NCI-H187 treated with DMSO at 0.1 percent for 48 hours (cell line): ENCODE results near the gene TMEM40.
A peak's percentile ranks its signal among the peaks of the same experiment; 100 is the strongest.
"Not testable (repeated sequence)": the region's sequence is repeated elsewhere in the genome, so short reads cannot be mapped to it uniquely, and the experiment has no call there.

ENCODE experiments used
- DNase-seq: peaks from one replicate; lab custom pipeline; 2025; lab: John Stamatoyannopoulos, UW

The TMEM40 gene

DNA sequence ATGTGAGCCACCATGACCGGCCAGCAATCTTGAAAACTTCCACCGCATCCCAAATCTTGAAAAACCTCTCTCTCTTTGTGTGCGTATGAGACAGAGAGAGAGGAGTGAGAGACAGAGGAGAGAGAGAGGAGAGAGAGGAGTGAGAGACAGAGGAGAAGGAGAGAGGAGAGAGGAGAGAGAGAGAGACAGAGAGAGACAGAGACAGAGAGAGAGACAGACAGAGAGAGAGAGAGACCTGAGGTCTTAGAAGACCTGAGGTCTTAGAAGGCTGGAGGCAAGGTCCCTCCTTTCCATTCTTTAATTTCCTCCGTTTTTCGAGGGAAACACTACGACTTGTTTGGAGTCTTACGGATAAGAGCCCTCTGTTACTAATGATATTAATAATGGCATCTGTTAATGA lies 39.5 kb downstream of the TMEM40 start:
- DNase-seq = no peak

DNA sequence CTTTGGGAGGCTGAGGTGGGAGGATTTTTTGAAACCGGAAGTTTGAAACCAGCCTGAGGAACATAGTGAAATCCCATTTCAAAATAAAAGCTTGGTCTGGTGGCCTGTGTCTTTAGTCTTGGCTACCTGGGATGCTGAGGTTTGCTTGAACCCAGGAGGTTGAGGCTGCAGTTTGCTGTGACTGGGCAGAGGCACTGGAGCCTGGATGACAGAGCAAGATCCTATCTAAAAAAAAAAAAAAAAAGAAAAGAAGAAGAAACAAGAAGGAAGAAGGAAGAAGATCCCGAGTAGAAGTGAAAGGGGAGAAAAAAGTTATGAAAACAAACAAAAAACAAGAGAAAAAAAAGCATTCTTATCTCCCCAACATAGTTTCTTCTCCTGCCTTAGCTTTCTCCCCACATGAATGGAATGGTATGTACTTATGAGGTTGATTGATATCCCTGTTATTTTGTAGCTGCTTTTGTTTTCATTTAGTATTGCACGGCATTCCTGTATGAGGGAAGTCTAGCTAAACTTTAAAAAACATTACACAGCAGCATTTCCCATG lies 42.4 kb downstream of the TMEM40 start:
- no peak for DNase-seq

DNA sequence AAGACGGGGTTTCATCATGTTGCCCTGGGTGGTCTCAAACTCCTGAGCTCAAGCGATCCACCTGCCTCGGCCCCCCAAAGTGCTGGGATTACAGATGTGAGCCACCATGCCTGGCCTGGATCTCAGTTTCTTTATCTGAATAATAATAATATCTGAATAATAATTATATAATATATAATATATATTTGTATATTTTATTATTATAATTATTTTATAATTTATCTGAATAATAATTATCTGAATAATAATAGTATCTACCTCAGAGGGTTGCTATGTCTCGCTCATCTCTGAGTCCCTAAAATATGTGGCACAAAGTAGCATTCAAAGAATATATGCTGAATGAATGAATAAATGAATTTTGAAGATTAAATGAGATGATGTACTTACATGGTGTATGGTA lies 44.8 kb downstream of the TMEM40 start:
- no peak for DNase-seq

DNA sequence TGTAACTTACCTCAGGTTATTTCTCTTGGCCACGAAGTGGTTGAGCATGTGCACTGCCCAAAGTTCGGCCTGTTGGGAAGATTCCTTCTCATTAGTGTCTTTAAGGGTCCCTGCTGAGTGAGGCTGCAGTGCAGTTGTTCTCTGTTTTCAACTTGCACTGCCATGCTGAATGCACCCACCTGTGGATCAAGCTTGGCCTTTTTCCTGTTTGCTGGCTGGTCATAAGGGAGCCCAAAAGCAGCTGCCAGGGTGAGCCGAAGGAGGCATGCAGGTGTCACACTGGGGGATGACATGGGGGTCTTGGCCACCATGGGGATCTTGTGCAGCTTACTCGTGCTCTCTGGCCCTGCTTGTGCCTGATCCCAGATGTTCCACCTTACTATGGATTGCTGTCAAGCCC lies 49.0 kb downstream of the TMEM40 start:
- no peak for DNase-seq

DNA sequence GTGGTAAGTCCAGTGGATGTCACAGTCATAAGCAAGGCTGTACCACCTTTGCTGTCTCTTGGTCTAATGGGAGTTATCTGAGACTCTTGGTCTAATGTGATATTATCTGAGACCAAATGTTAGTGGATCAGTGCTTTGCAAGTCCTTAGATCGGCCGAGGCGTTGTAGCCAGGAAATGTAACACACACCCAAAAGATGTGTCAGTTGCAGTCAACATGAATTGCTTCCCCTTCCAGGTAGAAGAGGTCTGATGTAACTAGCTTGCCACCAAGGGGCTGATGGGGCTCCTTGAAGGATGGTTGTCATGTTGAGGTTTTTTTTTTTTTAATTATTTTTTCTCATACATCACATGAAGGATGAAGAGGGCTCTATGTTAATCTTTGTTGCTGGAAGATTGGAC lies 49.7 kb downstream of the TMEM40 start:
- DNase-seq = no peak

DNA sequence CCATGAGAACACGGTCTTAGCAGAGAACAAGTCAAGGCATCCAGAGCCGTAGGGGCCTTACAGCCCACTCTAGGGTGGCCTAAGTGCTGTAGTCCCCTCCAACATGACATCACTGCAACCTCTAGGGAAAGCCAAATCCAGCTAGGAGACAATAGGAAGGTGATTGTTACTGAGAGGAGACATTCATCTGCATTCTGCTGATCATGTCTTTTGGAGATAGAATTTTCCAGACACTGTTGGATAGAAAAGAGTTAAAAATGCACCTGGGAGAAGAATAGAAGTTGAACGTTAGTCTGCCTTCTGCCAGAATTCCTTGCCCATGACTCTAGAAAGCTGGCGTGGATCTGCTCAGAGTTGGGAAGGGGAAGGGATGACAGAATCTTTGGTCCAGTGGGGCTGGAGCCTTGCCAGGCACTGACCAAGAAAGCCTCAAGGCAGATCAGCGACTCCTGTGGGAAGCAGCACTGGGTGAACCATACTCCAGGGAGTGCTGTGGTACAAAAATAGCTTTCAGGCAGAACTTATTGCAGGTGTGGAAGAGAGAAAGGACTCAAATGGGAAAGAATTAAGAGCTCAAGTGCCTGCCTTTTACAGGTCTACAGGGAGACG lies 50.4 kb downstream of the TMEM40 start:
- DNase-seq = peak; percentile 9

DNA sequence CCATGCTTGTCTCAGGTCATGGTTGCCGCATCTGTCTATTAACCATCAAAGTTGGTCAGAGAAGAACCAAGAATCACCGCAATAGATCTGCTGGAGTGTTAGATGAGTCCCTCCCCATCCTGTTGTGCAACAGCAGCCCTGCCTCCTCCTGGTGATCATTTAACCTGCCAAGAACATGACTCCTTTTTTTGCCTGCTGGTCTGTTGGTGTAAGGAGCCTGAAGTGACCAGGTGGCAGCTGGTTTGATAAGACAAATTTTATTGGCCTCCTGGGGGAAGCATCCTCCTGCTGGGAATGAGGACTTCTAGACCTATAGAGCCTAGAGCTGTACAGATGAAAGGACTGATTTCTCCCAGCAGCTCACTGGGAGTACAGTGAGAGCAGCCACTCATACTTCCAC lies 51.6 kb downstream of the TMEM40 start:
- DNase-seq = peak; percentile 9

DNA sequence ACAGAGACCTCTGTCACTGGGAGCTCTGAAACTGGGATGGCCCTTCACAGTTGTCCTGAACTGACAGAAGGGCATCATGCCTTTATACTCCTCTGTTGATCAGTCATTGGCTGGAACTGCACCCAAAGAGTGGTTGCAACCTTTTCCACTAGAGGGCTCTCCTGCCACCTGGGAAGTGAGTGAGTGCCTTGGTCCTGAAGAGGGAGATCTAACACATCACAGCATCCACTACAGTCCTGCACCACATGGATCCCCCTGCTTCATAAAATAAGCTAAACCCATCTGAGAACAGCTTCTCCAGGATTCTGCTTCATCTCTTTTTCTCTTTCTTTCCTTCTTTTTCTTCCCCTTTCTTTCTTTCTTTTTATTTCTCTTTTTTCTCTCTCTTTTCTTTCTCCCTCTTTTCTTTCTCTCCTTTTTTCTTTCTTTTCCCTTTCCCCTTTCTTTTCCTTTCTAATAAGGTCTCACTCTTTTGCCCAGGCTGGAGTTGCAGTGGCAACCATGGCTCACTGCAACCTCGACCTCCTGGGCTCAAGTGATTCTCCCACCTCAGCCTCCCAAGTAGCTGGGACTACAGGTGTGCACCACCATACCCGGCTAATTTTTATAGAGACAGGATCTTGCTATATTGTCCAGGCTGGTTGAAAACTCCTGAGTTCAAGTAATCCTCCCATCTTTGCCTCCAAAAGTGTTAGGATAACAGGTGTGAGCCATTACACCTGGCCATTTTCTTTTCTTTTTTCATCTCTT lies 52.4 kb downstream of the TMEM40 start:
- no peak for DNase-seq

DNA sequence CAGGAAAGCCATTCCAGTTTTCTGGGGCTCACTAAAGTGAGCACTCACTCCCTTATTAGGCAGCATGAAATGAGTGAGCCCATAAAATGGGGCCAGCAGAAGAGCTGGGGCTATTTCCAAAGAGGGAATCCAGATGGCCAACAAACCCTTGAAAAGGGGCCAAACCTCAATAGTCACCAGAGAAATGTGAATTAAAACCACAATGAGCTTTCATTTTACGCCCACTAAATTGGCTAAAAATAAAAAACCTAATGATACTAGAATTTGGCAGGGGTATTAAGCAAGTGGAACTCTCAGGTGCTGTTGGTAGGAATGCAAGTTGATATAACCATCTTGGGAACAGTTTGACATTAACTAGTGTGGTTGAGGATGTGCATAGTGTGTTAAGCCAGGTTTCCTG lies 53.1 kb downstream of the TMEM40 start:
- DNase-seq = no peak

DNA sequence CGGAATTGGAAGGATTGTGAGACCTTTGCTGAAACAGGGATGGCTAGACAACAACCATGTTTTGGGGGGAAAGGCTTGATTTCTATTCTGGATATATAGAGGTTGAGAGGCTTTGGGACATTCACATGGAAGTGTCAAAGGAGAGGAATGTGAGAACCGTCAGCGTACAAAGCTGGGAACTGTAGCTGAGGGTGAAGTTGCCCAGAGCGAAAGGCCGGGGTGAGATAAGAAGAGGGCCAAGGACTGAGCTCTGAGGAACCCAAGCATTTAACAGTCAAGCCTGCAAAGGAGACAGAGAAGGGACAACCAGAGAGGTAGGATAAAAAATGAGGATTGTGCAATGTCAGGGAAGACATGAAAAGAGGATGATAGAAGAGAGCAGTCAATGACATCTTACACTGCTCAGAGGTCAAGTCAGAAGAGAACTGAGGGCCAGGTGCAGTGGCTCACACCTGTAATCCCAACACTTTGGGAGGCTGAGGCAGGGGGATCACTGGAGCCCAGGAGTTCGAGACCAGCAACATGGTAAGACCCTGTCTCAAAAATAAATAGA lies 53.6 kb downstream of the TMEM40 start:
- DNase-seq = no peak

DNA sequence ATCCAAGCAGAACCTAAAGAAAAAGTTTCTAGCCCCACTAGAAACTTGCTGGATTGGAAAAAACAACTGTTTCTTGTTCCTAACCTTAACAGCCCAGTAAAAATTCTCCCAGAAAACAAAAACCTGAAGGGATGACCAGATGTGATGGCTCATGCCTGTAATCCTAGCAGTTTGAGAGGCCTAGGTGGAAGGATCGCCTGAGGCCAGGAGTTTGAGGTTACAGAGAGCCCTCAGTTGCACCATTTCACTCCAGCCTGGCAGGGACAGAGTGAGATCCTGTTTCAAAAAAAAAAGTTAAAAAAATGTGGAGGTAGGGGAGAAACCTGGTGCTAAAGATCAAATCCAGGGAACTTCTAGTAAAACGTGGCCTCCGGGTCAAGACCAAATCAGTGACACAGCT lies 56.6 kb downstream of the TMEM40 start:
- no peak for DNase-seq

DNA sequence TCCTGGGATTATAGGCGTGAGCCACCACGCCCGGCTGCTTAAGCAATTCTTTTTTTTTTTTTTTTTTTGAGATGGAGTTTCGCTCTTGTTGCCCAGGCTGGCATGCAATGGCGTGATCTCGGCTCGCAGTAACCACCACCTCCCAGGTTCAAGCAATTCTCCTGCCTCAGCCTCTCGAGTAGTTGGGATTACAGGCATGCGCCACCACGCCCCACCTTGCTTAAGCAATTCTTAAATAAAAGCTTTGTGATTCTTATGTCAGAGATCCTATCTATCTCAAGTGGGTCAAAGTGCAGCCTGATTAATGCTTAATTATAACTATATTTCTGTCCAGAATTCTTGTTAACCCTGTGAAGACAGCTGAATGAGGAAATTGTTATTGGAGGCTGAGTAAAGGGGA lies 57.5 kb downstream of the TMEM40 start:
- DNase-seq = not testable (repeated sequence)

DNA sequence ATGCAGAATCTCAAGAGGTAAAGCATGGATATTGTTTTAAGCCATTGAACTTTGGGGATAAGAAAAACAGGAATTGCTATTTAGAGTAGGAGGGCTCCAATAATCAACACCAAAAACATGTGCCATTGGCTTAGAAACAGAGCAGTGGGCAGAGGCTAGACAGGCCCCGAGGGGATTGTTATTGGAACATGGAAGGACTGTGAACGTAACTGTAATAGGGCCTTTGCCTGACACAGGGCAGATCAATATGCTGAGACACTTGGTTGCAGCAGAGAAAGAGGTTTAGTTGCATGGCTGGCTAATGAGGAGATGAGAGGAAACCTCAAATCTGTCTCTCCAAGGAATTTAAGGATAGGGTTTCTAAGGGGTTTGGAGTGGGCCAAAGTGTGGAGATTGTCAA lies 58.3 kb downstream of the TMEM40 start:
- DNase-seq = no peak

DNA sequence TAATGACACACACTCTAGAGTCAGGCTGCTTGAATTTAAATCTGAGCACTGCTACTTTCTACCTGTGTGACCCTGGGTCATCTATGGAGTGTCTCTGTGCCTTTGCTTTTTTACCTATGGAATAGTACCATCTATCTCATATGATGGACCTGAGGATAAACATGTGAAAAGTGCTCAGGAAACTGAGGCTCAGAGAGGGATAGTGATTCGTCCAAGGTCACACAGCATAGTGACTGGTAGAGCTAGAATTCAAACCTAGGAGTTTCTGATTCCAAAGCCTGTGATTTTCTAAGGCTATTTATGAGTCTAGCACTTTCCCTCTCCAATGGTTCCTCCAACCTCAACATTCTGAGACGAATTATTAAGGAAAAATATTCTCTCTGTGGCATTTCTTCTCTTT lies 63.1 kb downstream of the TMEM40 start:
- DNase-seq = no peak

DNA sequence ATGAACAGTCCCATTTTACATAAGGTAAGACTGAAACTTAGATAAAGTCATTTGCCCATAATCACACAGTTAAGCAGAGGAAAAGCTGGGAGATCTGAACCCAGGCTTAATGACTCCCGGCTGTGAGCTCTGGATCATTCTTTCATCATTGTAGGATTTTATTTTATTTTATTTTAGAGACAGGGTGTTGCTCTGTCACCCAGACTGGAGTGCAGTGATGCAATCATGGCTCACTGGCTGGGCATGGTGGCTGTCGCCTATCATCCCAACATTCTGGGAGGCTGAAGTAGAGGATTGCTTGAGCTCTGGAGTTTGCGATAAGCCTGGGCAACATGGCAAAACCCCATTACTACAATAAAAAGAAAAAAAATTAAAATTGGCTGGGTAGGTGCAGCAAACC lies 63.9 kb downstream of the TMEM40 start:
- DNase-seq = no peak

DNA sequence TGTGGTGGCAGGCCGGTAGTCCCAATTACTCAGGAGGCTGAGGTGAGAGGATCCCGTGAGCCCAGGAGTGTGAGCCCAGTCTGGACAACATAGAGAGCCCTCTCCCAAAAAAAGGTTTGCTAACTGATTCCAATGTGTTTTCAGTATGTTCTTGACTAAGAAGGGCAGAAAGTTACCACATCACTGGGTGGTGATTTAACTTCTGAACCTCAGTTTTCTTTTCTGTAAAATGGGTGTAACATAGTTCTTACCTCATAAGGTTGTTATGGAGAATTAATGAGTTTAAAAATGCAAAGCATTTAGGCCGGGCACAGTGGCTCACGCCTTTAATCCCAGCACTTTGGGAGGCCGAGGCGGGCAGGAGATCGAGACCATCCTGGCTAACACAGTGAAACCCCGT lies 66.6 kb downstream of the TMEM40 start:
- DNase-seq = no peak

DNA sequence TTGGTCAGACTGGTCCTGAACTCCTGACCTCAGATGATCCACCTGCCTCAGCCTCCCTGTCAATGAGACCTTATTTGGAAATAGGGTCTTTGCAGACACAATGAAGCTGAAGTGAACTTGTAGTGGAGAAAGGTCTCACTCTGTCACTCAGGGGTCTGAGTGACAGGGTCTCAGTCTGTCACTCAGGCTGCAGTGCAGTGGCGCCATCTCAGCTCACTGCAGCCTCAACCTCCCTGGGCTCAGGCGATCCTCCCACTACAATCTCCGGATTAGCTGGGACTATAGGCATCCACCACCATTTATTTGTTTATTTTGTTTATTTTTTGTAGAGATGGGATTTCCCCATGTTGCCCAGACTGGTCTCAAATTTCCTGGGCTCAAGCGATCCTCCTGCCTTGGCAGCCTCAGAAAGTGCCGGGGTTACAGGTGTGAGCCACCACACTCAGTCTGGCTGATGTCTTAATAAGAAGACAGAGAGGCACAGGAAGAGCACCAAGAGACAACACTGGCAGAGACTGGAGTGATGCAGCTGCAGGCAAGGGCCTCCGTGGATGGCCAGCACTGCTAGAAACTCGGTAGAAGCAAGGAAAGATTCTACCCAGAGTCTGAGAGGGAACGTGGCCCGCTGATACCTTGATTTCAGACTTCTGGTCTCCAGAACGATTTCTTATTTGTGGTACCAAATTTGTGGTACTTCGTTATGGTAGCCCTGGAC lies 68.9 kb downstream of the TMEM40 start:
- DNase-seq = no peak

DNA sequence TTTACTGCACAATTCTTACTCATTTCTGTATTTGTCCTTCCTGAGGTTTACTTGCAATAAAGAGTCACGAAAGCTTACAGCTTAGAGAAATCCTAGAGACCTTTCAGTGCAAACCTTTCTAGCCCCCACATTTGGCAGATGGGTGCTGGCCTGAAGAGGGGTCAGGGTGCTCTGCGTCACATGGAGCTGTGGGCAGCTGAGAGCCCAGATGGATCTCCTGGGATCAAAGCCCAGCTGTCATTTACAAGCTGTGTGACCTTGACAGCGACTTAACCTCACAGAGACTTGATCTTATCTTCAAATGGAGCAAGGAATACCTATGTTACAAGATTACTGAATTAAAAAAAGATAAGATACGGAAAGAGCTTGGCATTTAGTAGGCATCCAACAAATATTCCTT lies 71.1 kb downstream of the TMEM40 start:
- DNase-seq = no peak

DNA sequence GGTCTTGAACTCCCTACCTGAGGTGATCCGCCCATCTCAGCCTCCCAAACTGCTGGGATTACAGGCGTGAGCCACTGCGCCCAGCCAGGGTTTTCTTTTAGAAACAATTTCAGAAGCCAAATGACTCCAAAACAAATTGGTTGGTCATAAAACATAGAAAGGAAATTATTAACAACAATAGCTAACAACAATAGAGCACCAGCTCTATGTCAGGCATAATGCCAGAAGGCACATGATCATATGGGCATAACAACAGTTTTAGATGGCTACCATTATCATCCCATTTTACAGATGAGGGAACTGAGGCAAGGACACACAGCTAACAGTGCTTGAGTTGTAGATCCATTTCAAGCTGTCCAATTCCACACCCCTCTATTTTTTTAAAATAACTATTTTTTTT lies 73.0 kb downstream of the TMEM40 start:
- no peak for DNase-seq
